HG02610 (cell line): Measurements from ENCODE around the gene MYO1C.
"Not testable (repeated sequence)": the region's sequence is repeated elsewhere in the genome, so short reads cannot be mapped to it uniquely, and the experiment has no call there.

ENCODE experiments used
- ATAC-seq: cut with Tn5 transposase; IDR thresholded peaks from one replicate; pipeline ENCODE4 v1.9.1; 2021; ENCODE audit warnings: mild to moderate bottlenecking, moderate library complexity; ENCODE audit not compliant: unreplicated experiment

MYO1C gene

DNA sequence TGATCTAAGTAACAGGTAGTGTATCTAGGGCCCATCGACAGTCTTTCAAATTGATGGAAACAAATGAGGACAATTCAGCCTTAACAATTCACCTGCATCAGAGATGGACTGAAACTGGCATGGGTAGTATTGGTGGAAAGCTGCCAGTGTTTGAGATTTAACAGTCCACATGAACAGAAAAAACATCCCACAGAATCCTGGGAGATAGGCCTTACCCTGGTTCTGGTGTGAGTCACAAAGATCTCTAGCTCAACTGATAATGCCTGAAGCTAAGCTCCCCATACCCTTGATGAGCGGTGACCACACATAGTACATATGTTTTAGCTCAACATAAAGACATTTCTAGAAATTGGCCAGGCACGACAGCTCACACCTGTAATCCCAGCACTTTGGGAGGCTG is 58.3 kb downstream of the MYO1C start:
- no peak for ATAC-seq

DNA sequence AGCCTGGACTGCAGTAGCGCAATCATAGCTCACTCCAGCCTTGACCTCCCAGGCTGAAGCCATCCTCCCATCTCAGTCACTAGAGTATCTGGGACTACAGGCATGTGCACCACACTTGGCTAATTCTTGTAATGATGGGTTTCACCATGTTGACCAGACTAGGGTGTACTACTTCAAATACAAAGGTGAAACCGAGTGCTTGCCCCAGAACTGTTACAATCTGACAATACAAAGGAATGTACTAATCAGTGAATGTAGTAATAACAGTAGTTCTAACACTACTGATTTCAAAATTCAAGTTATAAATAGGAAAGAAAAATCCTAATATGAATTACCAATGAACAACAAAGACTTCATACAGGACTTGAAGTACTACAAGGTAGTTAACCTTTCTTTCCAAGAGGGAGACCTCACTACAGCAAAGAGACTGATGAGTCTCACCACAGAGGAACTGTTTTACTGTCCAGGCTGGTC is 60.8 kb downstream of the MYO1C start:
- ATAC-seq, result peak; percentile 83

DNA sequence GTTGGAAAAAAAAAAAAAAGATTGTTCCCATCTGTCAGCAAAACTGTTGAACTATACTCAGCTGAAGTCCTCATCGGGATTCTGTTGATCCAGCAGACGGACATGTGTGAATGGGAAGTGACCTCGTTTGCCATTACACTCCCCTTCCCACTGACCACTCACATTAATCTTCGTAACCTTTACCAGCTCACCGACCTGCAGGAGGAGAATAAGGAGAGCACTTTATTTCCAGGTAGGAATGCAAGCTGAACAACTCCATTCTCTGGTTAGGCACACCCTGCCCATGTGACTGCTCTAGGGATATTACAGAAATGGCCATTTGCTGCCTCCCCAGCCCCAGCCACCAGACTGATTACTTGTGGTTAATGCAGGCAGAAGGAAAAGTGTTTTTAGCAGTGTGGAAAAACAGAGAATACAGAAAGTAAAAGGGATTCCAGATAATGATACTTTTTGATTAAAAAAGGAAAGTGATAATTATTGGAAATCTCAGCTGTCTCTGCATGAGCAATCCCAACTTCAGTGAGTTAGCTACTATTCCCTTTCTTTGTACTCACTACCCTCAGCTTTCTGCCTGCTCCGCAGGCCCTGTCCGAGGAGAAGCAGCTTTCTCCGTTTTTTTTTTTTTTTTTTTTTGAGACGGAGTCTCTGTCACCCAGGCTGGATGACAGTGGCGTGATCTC is 68.9 kb downstream of the MYO1C start:
- ATAC-seq, result no peak

DNA sequence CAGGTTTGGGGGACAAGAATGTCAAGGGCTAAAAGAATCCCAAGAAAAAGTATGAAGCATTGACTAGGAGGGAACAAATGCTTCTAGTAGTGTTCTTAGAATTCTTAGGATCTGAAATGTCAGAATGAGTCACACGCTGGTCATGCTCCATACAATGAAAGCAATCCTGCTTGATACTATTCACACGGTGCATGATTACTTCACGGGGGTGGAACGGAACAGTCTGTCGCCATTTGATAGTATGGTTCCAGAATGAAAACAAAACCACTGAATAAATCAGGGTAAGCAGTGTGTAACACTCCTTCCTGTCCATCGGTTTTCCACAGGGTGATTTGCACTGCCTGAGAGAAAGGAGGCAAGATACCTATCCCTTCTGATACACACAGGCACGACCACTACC is 69.6 kb downstream of the MYO1C start:
- no peak for ATAC-seq

DNA sequence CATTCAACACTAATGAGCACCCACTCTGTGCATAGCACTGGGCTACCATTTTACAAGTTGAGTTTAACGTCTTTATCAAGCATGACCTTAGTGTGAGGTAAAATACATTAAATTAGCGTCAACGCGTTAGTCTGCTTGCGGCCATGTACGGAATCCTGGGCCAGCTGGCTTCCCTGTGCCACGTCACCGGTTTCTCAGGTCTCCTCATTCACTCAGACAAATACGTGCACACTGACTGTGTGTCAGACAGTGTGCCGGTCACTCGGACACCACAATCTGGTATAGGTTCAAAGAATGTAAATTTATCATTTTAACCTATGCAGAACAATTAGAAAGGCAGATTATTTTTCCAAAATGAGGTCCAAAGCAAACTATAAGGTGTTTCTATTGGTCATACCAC is 71.0 kb downstream of the MYO1C start:
- no peak for ATAC-seq

DNA sequence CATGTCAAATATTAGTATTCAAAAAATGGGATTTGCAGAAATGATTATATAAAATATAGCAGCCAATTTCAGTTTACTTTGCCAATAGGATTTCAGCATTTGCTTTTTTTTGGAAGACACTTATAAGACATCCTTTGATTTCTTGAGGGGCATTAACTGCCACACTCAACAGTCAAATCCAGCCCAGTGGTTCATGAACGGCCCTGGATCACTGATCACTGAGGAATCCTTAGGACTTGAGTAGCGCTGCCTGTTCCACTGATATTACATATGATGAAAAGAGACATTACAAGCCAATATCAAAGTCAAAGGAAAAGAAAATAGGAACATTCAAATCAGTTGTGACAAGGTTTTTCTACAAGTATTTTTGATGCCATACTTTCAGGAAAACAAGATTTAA is 71.5 kb downstream of the MYO1C start:
- ATAC-seq, result no peak

DNA sequence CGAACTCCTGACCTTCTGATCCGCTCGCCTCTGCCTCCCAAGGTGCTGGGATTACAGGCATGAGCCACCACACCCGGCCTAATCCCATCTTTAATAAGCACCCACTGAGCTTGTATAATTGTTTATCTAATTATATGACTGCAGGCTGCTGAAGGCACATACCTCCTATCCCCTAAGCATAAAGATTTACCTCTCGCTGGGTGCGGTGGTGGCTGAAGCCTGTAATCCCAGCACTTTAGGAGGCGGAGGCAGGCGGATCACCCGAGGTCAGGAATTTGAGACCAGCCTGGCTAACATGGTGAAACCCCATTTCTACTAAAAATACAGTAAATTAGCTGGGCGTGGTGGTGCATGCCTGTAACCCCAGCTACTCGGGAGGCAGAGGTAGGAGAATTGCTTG is 72.3 kb downstream of the MYO1C start:
- ATAC-seq, result no peak

DNA sequence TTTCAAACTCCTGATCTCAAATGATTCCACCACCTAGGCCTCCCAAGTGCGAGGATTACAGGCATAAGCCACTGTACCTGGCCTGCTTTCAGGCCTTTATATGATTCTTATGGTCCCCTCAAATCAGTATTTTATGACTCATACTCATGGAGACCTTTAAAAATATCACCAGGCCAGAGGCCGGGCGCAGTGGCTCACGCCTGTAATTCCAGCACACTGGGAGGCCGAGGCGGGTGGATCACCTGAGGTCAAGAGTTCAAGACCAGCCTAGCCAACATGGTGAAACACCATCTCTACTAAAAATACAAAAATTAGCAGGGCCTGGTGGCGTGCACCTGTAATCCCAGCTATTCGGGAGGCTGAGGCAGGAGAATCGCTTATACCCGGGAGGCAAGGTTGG is 74.0 kb downstream of the MYO1C start:
- not testable (repeated sequence) for ATAC-seq

DNA sequence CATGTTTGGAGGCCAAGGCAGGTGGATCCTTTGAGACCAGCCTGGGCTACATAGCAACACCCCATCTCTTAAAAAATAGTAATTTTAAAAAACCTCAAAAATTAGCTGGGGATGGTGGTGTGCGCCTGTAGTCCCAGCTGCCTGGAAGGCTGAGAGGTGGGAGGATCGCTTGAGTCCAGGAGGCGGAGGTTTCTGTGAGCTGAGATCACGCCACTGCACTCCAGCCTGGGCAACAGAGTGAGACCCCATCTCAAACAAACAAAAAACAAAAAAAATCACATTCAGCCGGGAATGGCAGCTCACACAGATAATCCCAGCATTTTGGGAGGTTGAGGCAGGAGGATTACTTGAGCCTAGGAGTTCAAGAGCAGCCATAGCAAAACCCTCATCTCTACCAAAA is 76.1 kb downstream of the MYO1C start:
- ATAC-seq, result no peak

DNA sequence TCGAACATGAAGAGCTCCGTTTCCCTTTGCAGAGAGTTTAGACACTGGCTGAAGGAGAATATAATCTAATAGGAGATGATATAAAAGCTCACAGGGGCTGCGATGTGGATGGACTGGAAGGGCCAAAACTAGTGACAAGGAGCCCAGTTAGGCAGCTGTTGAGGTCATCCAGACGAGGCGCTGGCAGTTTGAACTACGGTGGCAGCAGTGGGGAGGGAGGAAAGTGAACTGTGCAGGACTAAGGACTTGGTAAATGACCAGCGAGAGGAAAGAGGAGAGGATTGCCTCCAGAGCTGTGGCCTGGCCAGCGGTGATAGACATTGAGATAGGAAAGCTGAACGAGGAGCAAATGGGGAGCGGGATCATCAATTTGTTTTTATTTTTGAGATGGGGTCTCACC is 77.9 kb downstream of the MYO1C start:
- ATAC-seq, result no peak
